H1 (cell line): Measurements from ENCODE around the gene ZNF135.

Experiments used
- ATF3 ChIP-seq: IDR thresholded peaks from 2 replicates; pipeline ENCODE4 v1.6.1; 2011; ENCODE audit warnings: low read depth, mild to moderate bottlenecking, low read length; ENCODE audit not compliant: insufficient read depth
- CTCF ChIP-seq, 3 experiments: IDR thresholded peaks; 1 replicate in 2 of 3; 2 replicates in 1 of 3; pipeline versions ENCODE4 v1.5.1 to v1.6.1; 2011; ENCODE audit warnings: low read length in 3 of 3, mild to moderate bottlenecking in 3 of 3, inconsistent platforms in 2 of 3, low read depth in 1 of 3, moderate library complexity in 1 of 3; ENCODE audit not compliant: insufficient read depth in 1 of 3; ENCODE audit errors: control extremely low read depth in 1 of 3
- EZH2 ChIP-seq: fragments of 200-600 bp; sonication (generic); IDR thresholded peaks from 2 replicates; pipeline ENCODE4 v1.7.1; 2012; ENCODE audit warnings: low read depth, mild to moderate bottlenecking, moderate library complexity, low read length, inconsistent platforms; ENCODE audit not compliant: severe bottlenecking
- GTF2F1 ChIP-seq: IDR thresholded peaks from 2 replicates; pipeline ENCODE4 v1.6.1; 2012; ENCODE audit warnings: low read depth, low read length, improper control_type of control experiment, borderline replicate concordance
- MAFK ChIP-seq: IDR thresholded peaks from 2 replicates; pipeline ENCODE4 v1.6.1; 2012; ENCODE audit warnings: low read depth, mild to moderate bottlenecking, improper control_type of control experiment, low read length
- NRF1 ChIP-seq: IDR thresholded peaks from 2 replicates; pipeline ENCODE4 v1.6.1; 2011; ENCODE audit warnings: mild to moderate bottlenecking, low read depth, low read length, improper control_type of control experiment
- POLR2A ChIP-seq, 2 experiments: IDR thresholded peaks; 1 replicate in 1 of 2; 2 replicates in 1 of 2; pipeline ENCODE4 v1.6.1; 2011; ENCODE audit warnings: low read depth in 2 of 2, low read length in 2 of 2, mild to moderate bottlenecking in 2 of 2; ENCODE audit errors: control extremely low read depth in 1 of 2
- SP1 ChIP-seq: IDR thresholded peaks from 2 replicates; pipeline ENCODE4 v1.6.1; 2011; ENCODE audit warnings: low read depth, low read length
- SUZ12 ChIP-seq: fragments of 200-600 bp; sonication (generic); IDR thresholded peaks from 2 replicates; pipeline ENCODE4 v1.6.1; 2012; ENCODE audit warnings: mild to moderate bottlenecking, inconsistent platforms, low read length, moderate library complexity, mixed read lengths
- USF2 ChIP-seq: IDR thresholded peaks from 2 replicates; pipeline ENCODE4 v1.6.1; 2011; ENCODE audit warnings: low read length, improper control_type of control experiment

- TF ChIP-seq EZH2: no peak
- no peak for TF ChIP-seq CTCF (IDR thresholded peaks at IDR 0.05; ENCODE audit: control extremely low read depth in 1 of 3, insufficient read depth in 1 of 3, low read depth in 1 of 3, low read length in 3 of 3)
- no peak for TF ChIP-seq SP1
- no peak for TF ChIP-seq USF2
- no peak for TF ChIP-seq GTF2F1
- no peak for TF ChIP-seq POLR2A (IDR thresholded peaks at IDR 0.05; ENCODE audit: control extremely low read depth in 1 of 2, low read depth in 2 of 2, low read length in 2 of 2)
- TF ChIP-seq MAFK: no peak
- TF ChIP-seq NRF1: no peak
- no peak for TF ChIP-seq SUZ12
- no peak for TF ChIP-seq ATF3
Measured at GRCh38 chr19:58009301-58009665, 49.8 kb upstream of the ZNF135 start.
